8988T (cell line): ENCODE measurements around the gene LYVE1.

ENCODE experiments used
- DNase-seq: peaks from one replicate; pipeline ENCODE4 v3.0.0; 2011

Gene LYVE1

GRCh38 chr11:10590218-10590915 lies 21.9 kb upstream of the LYVE1 start:
- no peak for DNase-seq

GRCh38 chr11:10588904-10589303 lies 20.4 kb upstream of the LYVE1 start:
- no peak for DNase-seq

GRCh38 chr11:10587995-10588394 lies 19.5 kb upstream of the LYVE1 start:
- no peak for DNase-seq

GRCh38 chr11:10587388-10587787 lies 18.9 kb upstream of the LYVE1 start:
- no peak for DNase-seq

GRCh38 chr11:10584071-10584501 lies 15.6 kb upstream of the LYVE1 start:
- DNase-seq = no peak

GRCh38 chr11:10581481-10582019 lies 13.1 kb upstream of the LYVE1 start:
- no peak for DNase-seq

- no peak for DNase-seq
These were observed 12.2 kb upstream of the LYVE1 start for GRCh38 chr11:10580623-10581022.

GRCh38 chr11:10579700-10580099 lies 11.2 kb upstream of the LYVE1 start:
- no peak for DNase-seq

- no peak for DNase-seq
These were observed 7.6 kb upstream of the LYVE1 start for GRCh38 chr11:10576035-10576398.

GRCh38 chr11:10575346-10576034 lies 7.0 kb upstream of the LYVE1 start:
- DNase-seq = no peak

- no peak for DNase-seq
These were observed 5.1 kb upstream of the LYVE1 start for GRCh38 chr11:10573556-10573955.

GRCh38 chr11:10573028-10573427 lies 4.6 kb upstream of the LYVE1 start:
- DNase-seq = no peak

- DNase-seq = no peak
These were observed 4.1 kb upstream of the LYVE1 start for GRCh38 chr11:10572533-10572932.

GRCh38 chr11:10567446-10567845 lies 1.0 kb downstream of the LYVE1 start:
- DNase-seq = no peak

- no peak for DNase-seq
These were observed 2.1 kb downstream of the LYVE1 start for GRCh38 chr11:10566257-10566957.

GRCh38 chr11:10565493-10565892 lies 3.0 kb downstream of the LYVE1 start:
- no peak for DNase-seq

GRCh38 chr11:10564696-10565318 lies 3.7 kb downstream of the LYVE1 start:
- DNase-seq = no peak

GRCh38 chr11:10564030-10564429 lies 4.4 kb downstream of the LYVE1 start:
- DNase-seq = no peak

- no peak for DNase-seq
These were observed 6.5 kb downstream of the LYVE1 start for GRCh38 chr11:10561947-10562346.

- DNase-seq = no peak
These were observed 7.2 kb downstream of the LYVE1 start for GRCh38 chr11:10561043-10561818.

- no peak for DNase-seq
These were observed 10.2 kb downstream of the LYVE1 start for GRCh38 chr11:10558288-10558687.

GRCh38 chr11:10556590-10556989 lies 11.9 kb downstream of the LYVE1 start:
- no peak for DNase-seq
